GM23338 (cell line): Measurements from ENCODE around the gene TCTN1.

Experiments
- CREB1 ChIP-seq: fragments of 250-450 bp; sonication (Bioruptor Pico); IDR thresholded peaks from 2 replicates; pipeline ENCODE4 v1.5.0; 2020; ENCODE audit warnings: low read depth, mild to moderate bottlenecking, moderate library complexity
- EZH2 ChIP-seq: fragments of 200-600 bp; sonication (generic); IDR thresholded peaks from one replicate; pipeline ENCODE4 v1.8.0; 2017; ENCODE audit warnings: antibody characterized with exemption, mild to moderate bottlenecking, low read depth; ENCODE audit not compliant: unreplicated experiment
- POLR2AphosphoS5 ChIP-seq: IDR thresholded peaks from 2 replicates; pipeline ENCODE4 v1.6.1; 2016; ENCODE audit warnings: antibody characterized with exemption, low read depth
- ZNF331 ChIP-seq: fragments of 250-450 bp; sonication (Bioruptor Pico); IDR thresholded peaks from 2 replicates; pipeline ENCODE4 v1.5.0; 2020; ENCODE audit warnings: low read depth, mild to moderate bottlenecking, moderate library complexity
- TF ChIP-seq, protein P1 (sequence below): IDR thresholded peaks from one replicate; pipeline ENCODE4 v1.6.1; 2018; ENCODE audit warnings: antibody characterized with exemption; ENCODE audit not compliant: unreplicated experiment
- TF ChIP-seq, protein P2 (sequence below), 2 experiments: fragments of 200-600 bp in 1 of 2; sonication (generic) in 1 of 2; conservative IDR thresholded peaks; 2 replicates each; pipeline versions ENCODE4 v1.5.1 to v1.6.1; 2016 to 2017; ENCODE audit warnings: antibody characterized with exemption in 2 of 2, low read depth in 2 of 2, mild to moderate bottlenecking in 2 of 2, moderate library complexity in 1 of 2

- TF ChIP-seq, protein P1, sequence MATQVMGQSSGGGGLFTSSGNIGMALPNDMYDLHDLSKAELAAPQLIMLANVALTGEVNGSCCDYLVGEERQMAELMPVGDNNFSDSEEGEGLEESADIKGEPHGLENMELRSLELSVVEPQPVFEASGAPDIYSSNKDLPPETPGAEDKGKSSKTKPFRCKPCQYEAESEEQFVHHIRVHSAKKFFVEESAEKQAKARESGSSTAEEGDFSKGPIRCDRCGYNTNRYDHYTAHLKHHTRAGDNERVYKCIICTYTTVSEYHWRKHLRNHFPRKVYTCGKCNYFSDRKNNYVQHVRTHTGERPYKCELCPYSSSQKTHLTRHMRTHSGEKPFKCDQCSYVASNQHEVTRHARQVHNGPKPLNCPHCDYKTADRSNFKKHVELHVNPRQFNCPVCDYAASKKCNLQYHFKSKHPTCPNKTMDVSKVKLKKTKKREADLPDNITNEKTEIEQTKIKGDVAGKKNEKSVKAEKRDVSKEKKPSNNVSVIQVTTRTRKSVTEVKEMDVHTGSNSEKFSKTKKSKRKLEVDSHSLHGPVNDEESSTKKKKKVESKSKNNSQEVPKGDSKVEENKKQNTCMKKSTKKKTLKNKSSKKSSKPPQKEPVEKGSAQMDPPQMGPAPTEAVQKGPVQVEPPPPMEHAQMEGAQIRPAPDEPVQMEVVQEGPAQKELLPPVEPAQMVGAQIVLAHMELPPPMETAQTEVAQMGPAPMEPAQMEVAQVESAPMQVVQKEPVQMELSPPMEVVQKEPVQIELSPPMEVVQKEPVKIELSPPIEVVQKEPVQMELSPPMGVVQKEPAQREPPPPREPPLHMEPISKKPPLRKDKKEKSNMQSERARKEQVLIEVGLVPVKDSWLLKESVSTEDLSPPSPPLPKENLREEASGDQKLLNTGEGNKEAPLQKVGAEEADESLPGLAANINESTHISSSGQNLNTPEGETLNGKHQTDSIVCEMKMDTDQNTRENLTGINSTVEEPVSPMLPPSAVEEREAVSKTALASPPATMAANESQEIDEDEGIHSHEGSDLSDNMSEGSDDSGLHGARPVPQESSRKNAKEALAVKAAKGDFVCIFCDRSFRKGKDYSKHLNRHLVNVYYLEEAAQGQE = peak; percentile 19
- TF ChIP-seq, protein P2, sequence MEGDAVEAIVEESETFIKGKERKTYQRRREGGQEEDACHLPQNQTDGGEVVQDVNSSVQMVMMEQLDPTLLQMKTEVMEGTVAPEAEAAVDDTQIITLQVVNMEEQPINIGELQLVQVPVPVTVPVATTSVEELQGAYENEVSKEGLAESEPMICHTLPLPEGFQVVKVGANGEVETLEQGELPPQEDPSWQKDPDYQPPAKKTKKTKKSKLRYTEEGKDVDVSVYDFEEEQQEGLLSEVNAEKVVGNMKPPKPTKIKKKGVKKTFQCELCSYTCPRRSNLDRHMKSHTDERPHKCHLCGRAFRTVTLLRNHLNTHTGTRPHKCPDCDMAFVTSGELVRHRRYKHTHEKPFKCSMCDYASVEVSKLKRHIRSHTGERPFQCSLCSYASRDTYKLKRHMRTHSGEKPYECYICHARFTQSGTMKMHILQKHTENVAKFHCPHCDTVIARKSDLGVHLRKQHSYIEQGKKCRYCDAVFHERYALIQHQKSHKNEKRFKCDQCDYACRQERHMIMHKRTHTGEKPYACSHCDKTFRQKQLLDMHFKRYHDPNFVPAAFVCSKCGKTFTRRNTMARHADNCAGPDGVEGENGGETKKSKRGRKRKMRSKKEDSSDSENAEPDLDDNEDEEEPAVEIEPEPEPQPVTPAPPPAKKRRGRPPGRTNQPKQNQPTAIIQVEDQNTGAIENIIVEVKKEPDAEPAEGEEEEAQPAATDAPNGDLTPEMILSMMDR (conservative IDR thresholded peaks at IDR 0.05; ENCODE audit: low read depth in 2 of 2) = no peak
- TF ChIP-seq ZNF331 (CRISPR knock-in tag) (no peak), CREB1 (CRISPR knock-in tag) (0 out of 2 replicates have a peak, but pooled peaks have one; percentile 14), EZH2 (no peak), POLR2AphosphoS5 (peak; percentile 74)
Measured at GRCh38 chr12:110613771-110614684, at the start of gene TCTN1.
